Measurements from ENCODE around the gene IGSF9B. TPM values are rescaled to one million over a fixed set of nuclear protein-coding genes. Genes with fewer than 3 reads are reported as not detected.

IGSF9B gene
- total and polyA plus RNA-seq, 2 experiments from 2014 or later = 0.04 TPM; not detected in 1

DNA sequence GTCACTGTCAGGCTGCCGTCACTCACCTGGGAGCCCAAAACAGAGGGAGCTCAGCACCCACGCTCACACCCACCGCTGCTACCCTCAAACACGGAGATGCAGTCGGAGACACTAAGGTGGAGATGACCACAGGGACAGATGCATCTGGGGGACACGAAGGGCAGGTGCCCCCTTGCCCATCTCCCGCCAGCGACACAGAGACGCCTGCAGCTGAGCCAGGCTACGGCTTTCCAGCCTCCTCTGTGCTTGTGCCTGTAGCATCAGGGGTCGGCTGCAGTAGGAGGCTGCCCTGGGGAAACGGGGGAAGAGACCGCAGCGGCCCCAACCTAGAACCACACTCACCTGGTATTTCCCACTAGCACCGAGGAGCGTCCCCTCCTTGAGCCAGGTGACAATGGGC is 19.3 kb downstream of the IGSF9B start:
- no peaks in the 10 kb centered on the region for H3K4me1 ChIP-seq (ENCODE audit: insufficient read depth)
- H3K9me3 ChIP-seq (ENCODE audit: low read depth) = no peaks in the 10 kb centered on the region
- in situ Hi-C loops (cut with MboI) = no loop called here
- TF ChIP-seq EZH2 (IDR thresholded peaks at IDR 0.05; ENCODE audit: insufficient read depth, poor library complexity, severe bottlenecking) (no peak), EZH2phosphoT487 (IDR thresholded peaks at IDR 0.05; ENCODE audit: insufficient read depth, low read depth) (no peak)
- no peak overlapping the region for H3K27ac ChIP-seq
- H3K9me2 ChIP-seq (ENCODE audit: insufficient read depth) = no peaks in the 10 kb centered on the region
- no peaks in the 10 kb centered on the region for H3K79me2 ChIP-seq (ENCODE audit: insufficient read depth)
- H2AFZ ChIP-seq = no peak overlapping the region
- no peak overlapping the region for H3K4me2 ChIP-seq (ENCODE audit: unreplicated experiment)
- no peaks in the 10 kb centered on the region for H3K27me3 ChIP-seq (replicated peaks; ENCODE audit: insufficient read depth)
- no peaks in the 10 kb centered on the region for H3F3A ChIP-seq (ENCODE audit: insufficient read depth)
- no peak overlapping the region for H3K4me3 ChIP-seq
- H3K36me3 ChIP-seq (ENCODE audit: low read depth) = no peaks in the 10 kb centered on the region
- 81 to 90% methylated on average over 16 of the region's 16 CpGs for WGBS, 2 experiments (ENCODE audit: low coverage in 1 of 2, low lambda C conversion rate in 2 of 2, missing lambda C conversion rate in 2 of 2)
- DNase-seq = no peak
- H4K20me1 ChIP-seq (ENCODE audit: insufficient read depth) = no peaks in the 10 kb centered on the region
- H3K9ac ChIP-seq = no peak overlapping the region

DNA sequence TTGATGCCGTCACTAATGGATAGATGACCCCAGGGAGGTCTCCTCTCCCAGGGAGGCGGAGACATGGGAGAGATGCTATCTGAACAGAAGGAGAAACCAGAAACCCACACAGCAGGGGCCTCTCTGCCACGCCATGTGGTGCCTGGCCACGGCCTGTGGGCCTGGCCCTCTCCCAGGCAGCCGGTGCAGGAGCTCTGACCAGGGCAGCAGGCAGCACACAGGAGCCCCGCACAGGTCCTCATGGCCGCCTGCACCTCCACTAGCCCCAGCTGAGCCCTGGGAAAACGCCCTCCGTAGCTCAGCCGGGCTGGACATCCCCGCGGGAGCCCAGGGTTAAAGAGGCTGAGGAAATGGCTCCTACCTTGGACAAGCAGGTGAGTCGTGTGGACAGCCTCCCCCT is 19.8 kb downstream of the IGSF9B start:
- H3K4me1 ChIP-seq (ENCODE audit: insufficient read depth) = no peaks in the 10 kb centered on the region
- no peak overlapping the region for H3K4me2 ChIP-seq (ENCODE audit: unreplicated experiment)
- H4K20me1 ChIP-seq (ENCODE audit: insufficient read depth) = no peaks in the 10 kb centered on the region
- no peaks in the 10 kb centered on the region for H3K27me3 ChIP-seq (replicated peaks; ENCODE audit: insufficient read depth)
- no peaks in the 10 kb centered on the region for H3K9me3 ChIP-seq (ENCODE audit: low read depth)
- 73 to 75% methylated on average over 13 of the region's 13 CpGs for WGBS, 2 experiments (ENCODE audit: low coverage in 1 of 2, low lambda C conversion rate in 2 of 2, missing lambda C conversion rate in 2 of 2)
- TF ChIP-seq EZH2phosphoT487 (IDR thresholded peaks at IDR 0.05; ENCODE audit: insufficient read depth, low read depth) = no peak
- TF ChIP-seq EZH2 (IDR thresholded peaks at IDR 0.05; ENCODE audit: insufficient read depth, poor library complexity, severe bottlenecking) = no peak
- no peaks in the 10 kb centered on the region for H3K79me2 ChIP-seq (ENCODE audit: insufficient read depth)
- no peak overlapping the region for H3K27ac ChIP-seq
- no peaks in the 10 kb centered on the region for H3F3A ChIP-seq (ENCODE audit: insufficient read depth)
- H3K4me3 ChIP-seq = no peak overlapping the region
- no peak for DNase-seq
- in situ Hi-C loops (cut with MboI) = no loop called here
- H3K9me2 ChIP-seq (ENCODE audit: insufficient read depth) = no peaks in the 10 kb centered on the region
- H3K9ac ChIP-seq = no peak overlapping the region
- no peak overlapping the region for H2AFZ ChIP-seq
- H3K36me3 ChIP-seq (ENCODE audit: low read depth) = no peaks in the 10 kb centered on the region

DNA sequence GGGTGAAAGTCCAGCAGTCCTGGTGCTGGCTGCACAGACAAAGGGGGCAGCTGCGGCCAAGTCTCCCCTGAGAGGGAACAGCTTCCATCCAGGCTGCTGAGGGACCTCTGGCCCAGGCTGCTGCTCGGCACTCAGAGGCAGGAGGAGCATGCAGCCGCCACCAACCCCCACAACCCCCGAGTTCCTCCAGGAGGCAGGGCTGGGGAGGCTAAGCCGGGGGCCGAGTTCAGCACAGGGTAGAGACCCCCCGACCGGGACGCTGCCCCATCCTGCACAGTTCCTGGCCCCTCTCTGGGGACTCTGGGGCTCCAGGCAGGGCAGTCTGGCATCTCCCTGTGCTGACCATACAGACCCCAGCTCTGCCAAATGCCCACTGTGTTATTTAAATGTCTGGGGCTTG is 20.2 kb downstream of the IGSF9B start:
- H3F3A ChIP-seq (ENCODE audit: insufficient read depth) = no peaks in the 10 kb centered on the region
- no peak overlapping the region for H3K27ac ChIP-seq
- no peaks in the 10 kb centered on the region for H3K4me1 ChIP-seq (ENCODE audit: insufficient read depth)
- H3K9me2 ChIP-seq (ENCODE audit: insufficient read depth) = no peaks in the 10 kb centered on the region
- no peak overlapping the region for H3K4me3 ChIP-seq
- no peaks in the 10 kb centered on the region for H4K20me1 ChIP-seq (ENCODE audit: insufficient read depth)
- H3K79me2 ChIP-seq (ENCODE audit: insufficient read depth) = no peaks in the 10 kb centered on the region
- no peaks in the 10 kb centered on the region for H3K9me3 ChIP-seq (ENCODE audit: low read depth)
- no peaks in the 10 kb centered on the region for H3K36me3 ChIP-seq (ENCODE audit: low read depth)
- no peaks in the 10 kb centered on the region for H3K27me3 ChIP-seq (replicated peaks; ENCODE audit: insufficient read depth)
- 53 to 72% methylated on average over 9 of the region's 9 CpGs for whole genome bisulfite sequencing, 2 experiments (ENCODE audit: low coverage in 1 of 2, low lambda C conversion rate in 2 of 2, missing lambda C conversion rate in 2 of 2)
- H3K9ac ChIP-seq = no peak overlapping the region
- H3K4me2 ChIP-seq (ENCODE audit: unreplicated experiment) = no peak overlapping the region
- TF ChIP-seq EZH2 (IDR thresholded peaks at IDR 0.05; ENCODE audit: insufficient read depth, poor library complexity, severe bottlenecking) (no peak), EZH2phosphoT487 (IDR thresholded peaks at IDR 0.05; ENCODE audit: insufficient read depth, low read depth) (no peak)
- in situ Hi-C loops (cut with MboI) = no loop called here
- H2AFZ ChIP-seq = no peak overlapping the region
- DNase-seq = no peak

DNA sequence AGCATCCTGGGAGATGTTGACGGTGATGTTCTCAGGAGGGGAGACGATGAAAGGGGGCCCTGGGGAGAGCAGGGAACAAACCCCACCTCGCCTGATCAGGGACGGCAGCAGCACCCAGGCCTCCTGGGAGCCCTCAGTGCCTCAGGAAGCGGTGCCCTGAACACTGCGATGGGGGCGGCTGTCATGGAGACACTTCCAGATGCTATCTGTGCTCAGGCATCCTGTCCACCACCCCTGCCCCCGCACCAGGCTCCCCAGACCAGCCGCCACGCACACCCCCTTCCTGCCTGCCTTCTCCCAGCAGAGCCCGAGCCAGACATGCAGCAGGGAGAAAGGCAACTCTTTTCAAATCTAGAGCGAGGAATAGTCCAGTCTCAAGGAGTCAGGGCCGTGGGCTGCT is 20.6 kb downstream of the IGSF9B start:
- Histone ChIP-seq H4K20me1 (ENCODE audit: insufficient read depth) (no peaks in the 10 kb centered on the region), H3K9me3 (ENCODE audit: low read depth) (no peaks in the 10 kb centered on the region), H3F3A (ENCODE audit: insufficient read depth) (no peaks in the 10 kb centered on the region), H3K9me2 (ENCODE audit: insufficient read depth) (no peaks in the 10 kb centered on the region), H3K4me2 (ENCODE audit: unreplicated experiment) (no peak overlapping the region), H3K9ac (no peak overlapping the region), H3K27ac (no peak overlapping the region), H2AFZ (no peak overlapping the region), H3K4me1 (ENCODE audit: insufficient read depth) (no peaks in the 10 kb centered on the region), H3K4me3 (no peak overlapping the region), H3K36me3 (ENCODE audit: low read depth) (no peaks in the 10 kb centered on the region), H3K79me2 (ENCODE audit: insufficient read depth) (no peaks in the 10 kb centered on the region), H3K27me3 (replicated peaks; ENCODE audit: insufficient read depth) (no peaks in the 10 kb centered on the region)
- in situ Hi-C loops (cut with MboI) = no loop called here
- 78 to 84% methylated on average over 10 to 13 of the region's 13 CpGs for WGBS, 2 experiments (ENCODE audit: low coverage in 1 of 2, low lambda C conversion rate in 2 of 2, missing lambda C conversion rate in 2 of 2)
- no peak for TF ChIP-seq EZH2phosphoT487 (IDR thresholded peaks at IDR 0.05; ENCODE audit: insufficient read depth, low read depth)
- no peak for TF ChIP-seq EZH2 (IDR thresholded peaks at IDR 0.05; ENCODE audit: insufficient read depth, poor library complexity, severe bottlenecking)
- no peak for DNase-seq

DNA sequence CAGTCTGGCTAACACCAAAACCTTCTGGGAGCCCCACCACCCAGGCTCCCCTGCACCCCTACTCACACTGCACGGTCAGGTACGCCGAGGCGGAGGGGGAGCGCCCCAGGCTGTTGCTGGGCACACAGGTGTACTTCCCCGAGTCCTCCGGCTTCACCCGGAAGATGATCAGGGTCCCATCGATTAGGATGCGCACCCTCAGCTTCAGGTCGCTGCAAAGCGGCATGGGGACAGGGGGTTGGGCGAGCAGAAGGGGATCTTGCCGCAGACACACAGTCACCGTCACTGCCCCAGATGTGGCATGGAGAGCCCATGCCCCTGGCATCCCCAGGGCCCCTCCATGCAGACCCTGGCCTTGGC is 21.2 kb downstream of the IGSF9B start:
- H2AFZ ChIP-seq = no peak overlapping the region
- no peak overlapping the region for H3K9ac ChIP-seq
- H3K4me3 ChIP-seq = no peak overlapping the region
- H3K27me3 ChIP-seq (replicated peaks; ENCODE audit: insufficient read depth) = no peaks in the 10 kb centered on the region
- DNase-seq = no peak
- H3K9me3 ChIP-seq (ENCODE audit: low read depth) = no peaks in the 10 kb centered on the region
- 91% methylated on average over 15 of the region's 15 CpGs for WGBS, 2 experiments (ENCODE audit: low coverage in 1 of 2, low lambda C conversion rate in 2 of 2, missing lambda C conversion rate in 2 of 2)
- H3F3A ChIP-seq (ENCODE audit: insufficient read depth) = no peaks in the 10 kb centered on the region
- H3K4me2 ChIP-seq (ENCODE audit: unreplicated experiment) = no peak overlapping the region
- TF ChIP-seq EZH2phosphoT487 (IDR thresholded peaks at IDR 0.05; ENCODE audit: insufficient read depth, low read depth) (no peak), EZH2 (IDR thresholded peaks at IDR 0.05; ENCODE audit: insufficient read depth, poor library complexity, severe bottlenecking) (no peak)
- H4K20me1 ChIP-seq (ENCODE audit: insufficient read depth) = no peaks in the 10 kb centered on the region
- H3K27ac ChIP-seq = no peak overlapping the region
- H3K9me2 ChIP-seq (ENCODE audit: insufficient read depth) = no peaks in the 10 kb centered on the region
- H3K79me2 ChIP-seq (ENCODE audit: insufficient read depth) = no peaks in the 10 kb centered on the region
- no peaks in the 10 kb centered on the region for H3K36me3 ChIP-seq (ENCODE audit: low read depth)
- H3K4me1 ChIP-seq (ENCODE audit: insufficient read depth) = no peaks in the 10 kb centered on the region
- in situ Hi-C loops (cut with MboI) = no loop called here
